ENCODE measurements around the gene CHRD. TPM values are rescaled to one million over a fixed set of nuclear protein-coding genes. Genes with fewer than 3 reads are reported as not detected.

CHRD gene
- total RNA-seq, 1 experiment from 2014 or later = 2.7 TPM

DNA sequence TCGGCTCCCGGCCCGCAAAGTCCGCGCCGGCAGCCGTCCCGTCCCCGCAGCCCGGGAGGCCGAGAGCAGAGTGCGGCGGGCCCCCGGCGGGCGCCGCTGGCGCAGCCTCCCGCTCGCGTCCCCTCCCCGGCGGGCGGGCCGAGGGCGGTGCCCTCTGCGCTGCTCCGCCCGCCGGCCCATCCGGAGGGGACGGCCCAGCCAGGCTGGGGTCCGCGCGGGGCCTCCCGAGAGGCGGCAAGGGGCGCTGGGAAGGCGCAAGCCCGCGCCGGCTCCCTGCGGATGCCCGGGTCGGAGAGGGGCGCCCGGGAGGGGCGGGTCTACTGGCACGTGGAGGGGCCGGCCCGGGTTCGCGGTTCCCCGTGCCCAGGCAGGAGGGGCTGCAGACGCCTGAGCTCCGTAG is 18.3 kb upstream of the CHRD start, which contains the start of the genes CLCN2 and POLR2H (continued):
- no peak for TF ChIP-seq AR (CRISPR knock-in tag; IDR thresholded peaks at IDR 0.05)
- no peak for TF ChIP-seq FOXP1 (CRISPR knock-in tag; IDR thresholded peaks at IDR 0.05; ENCODE audit: borderline replicate concordance)
- no peak for TF ChIP-seq ATF6 (CRISPR knock-in tag; IDR thresholded peaks at IDR 0.05)
- peak; percentile 38 for TF ChIP-seq FOXP4 (CRISPR knock-in tag; IDR thresholded peaks at IDR 0.05)
- peak; percentile 77 for TF ChIP-seq SP1 (CRISPR knock-in tag; conservative IDR thresholded peaks at IDR 0.05)
- TF ChIP-seq, protein P1, sequence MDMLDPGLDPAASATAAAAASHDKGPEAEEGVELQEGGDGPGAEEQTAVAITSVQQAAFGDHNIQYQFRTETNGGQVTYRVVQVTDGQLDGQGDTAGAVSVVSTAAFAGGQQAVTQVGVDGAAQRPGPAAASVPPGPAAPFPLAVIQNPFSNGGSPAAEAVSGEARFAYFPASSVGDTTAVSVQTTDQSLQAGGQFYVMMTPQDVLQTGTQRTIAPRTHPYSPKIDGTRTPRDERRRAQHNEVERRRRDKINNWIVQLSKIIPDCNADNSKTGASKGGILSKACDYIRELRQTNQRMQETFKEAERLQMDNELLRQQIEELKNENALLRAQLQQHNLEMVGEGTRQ (CRISPR knock-in tag; IDR thresholded peaks at IDR 0.05) = no peak
- no peak for TF ChIP-seq PRDM15 (CRISPR knock-in tag; IDR thresholded peaks at IDR 0.05)
- TF ChIP-seq ATF1 (CRISPR knock-in tag; IDR thresholded peaks at IDR 0.05) = no peak
- TF ChIP-seq ZNF138 (CRISPR knock-in tag; conservative IDR thresholded peaks at IDR 0.05) = no peak
- TF ChIP-seq, protein P2, sequence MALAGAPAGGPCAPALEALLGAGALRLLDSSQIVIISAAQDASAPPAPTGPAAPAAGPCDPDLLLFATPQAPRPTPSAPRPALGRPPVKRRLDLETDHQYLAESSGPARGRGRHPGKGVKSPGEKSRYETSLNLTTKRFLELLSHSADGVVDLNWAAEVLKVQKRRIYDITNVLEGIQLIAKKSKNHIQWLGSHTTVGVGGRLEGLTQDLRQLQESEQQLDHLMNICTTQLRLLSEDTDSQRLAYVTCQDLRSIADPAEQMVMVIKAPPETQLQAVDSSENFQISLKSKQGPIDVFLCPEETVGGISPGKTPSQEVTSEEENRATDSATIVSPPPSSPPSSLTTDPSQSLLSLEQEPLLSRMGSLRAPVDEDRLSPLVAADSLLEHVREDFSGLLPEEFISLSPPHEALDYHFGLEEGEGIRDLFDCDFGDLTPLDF (CRISPR knock-in tag; IDR thresholded peaks at IDR 0.05) = no peak
- TF ChIP-seq HMGXB4 (CRISPR knock-in tag; IDR thresholded peaks at IDR 0.05) = peak; percentile 5; the same call in 1 of the 2 replicates
- TF ChIP-seq, protein P3, sequence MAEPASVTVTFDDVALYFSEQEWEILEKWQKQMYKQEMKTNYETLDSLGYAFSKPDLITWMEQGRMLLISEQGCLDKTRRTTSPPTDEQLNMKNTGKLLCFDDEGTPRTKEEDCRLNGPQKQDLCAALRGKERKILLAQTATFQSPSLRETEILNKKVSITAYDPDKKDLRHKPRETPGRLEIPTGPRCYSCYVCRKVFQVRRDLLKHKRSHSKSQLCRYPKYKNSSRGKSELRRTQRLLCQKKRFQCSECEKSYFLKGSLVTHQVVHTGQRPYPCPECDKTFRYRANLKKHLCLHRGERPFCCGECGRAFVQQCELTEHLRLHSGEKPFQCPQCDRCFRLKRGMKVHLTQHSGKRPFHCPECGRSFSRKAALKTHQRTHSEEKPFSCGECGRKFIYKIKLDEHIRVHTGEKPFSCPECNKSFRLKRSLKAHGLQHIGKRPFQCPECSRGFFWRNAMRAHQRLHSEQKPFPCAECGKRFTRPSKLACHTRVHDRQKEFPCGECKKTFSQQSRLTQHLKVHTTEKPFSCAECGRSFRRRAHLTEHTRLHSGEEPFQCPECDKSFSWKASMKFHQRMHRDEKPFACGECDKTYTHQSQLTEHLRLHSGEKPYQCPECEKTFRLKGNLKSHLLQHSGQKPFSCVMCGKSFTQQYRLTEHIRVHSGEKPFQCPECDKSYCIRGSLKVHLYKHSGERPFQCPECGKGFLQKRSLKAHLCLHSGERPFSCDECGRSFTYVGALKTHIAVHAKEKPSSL (CRISPR knock-in tag; conservative IDR thresholded peaks at IDR 0.05) = no peak
- TF ChIP-seq CBFB (CRISPR knock-in tag; IDR thresholded peaks at IDR 0.05; ENCODE audit: low read depth) = no peak
- TF ChIP-seq KAT7 (CRISPR knock-in tag; IDR thresholded peaks at IDR 0.05; ENCODE audit: borderline replicate concordance) = peak; percentile 51; the same call in 1 of the 2 replicates
- no peak for TF ChIP-seq TEAD4 (CRISPR knock-in tag; IDR thresholded peaks at IDR 0.05)
- TF ChIP-seq IRF2 (CRISPR knock-in tag; IDR thresholded peaks at IDR 0.05; ENCODE audit: borderline replicate concordance, low read depth) = no peak
- TF ChIP-seq, protein P4, sequence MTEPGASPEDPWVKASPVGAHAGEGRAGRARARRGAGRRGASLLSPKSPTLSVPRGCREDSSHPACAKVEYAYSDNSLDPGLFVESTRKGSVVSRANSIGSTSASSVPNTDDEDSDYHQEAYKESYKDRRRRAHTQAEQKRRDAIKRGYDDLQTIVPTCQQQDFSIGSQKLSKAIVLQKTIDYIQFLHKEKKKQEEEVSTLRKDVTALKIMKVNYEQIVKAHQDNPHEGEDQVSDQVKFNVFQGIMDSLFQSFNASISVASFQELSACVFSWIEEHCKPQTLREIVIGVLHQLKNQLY (CRISPR knock-in tag; IDR thresholded peaks at IDR 0.05) = no peak
- no peak for TF ChIP-seq NR2C2 (CRISPR knock-in tag; IDR thresholded peaks at IDR 0.05)
